ENCODE data around the gene ZGPAT. TPM values are rescaled to one million over a fixed set of nuclear protein-coding genes. Genes with fewer than 3 reads are reported as not detected.

ZGPAT gene
- total RNA-seq, 1 donor from 2014 or later, result 19.2 TPM

- Mint-ChIP-seq H3K4me1 (ENCODE audit: low read depth) (no peaks in the 10 kb centered on the region), H3K27ac (ENCODE audit: unreplicated experiment) (no peak overlapping the region), H3K4me3 (ENCODE audit: unreplicated experiment) (no peak overlapping the region), H3K36me3 (ENCODE audit: low read depth) (no peaks in the 10 kb centered on the region), H3K27me3 (ENCODE audit: low read depth) (no peaks in the 10 kb centered on the region), H3K9me3 (ENCODE audit: low read depth) (no peaks in the 10 kb centered on the region)
- TF ChIP-seq CTCF (IDR thresholded peaks at IDR 0.05), result no peak
- no peak for DNase-seq (ENCODE audit: low spot score)
These were observed 73.3 kb downstream of the ZGPAT start for GRCh38 chr20:63781181-63781580.

- Mint-ChIP-seq H3K4me3 (ENCODE audit: unreplicated experiment) (no peak overlapping the region), H3K36me3 (ENCODE audit: low read depth) (no peaks in the 10 kb centered on the region), H3K9me3 (ENCODE audit: low read depth) (no peaks in the 10 kb centered on the region), H3K27ac (ENCODE audit: unreplicated experiment) (no peak overlapping the region), H3K4me1 (ENCODE audit: low read depth) (no peaks in the 10 kb centered on the region), H3K27me3 (ENCODE audit: low read depth) (no peaks in the 10 kb centered on the region)
- no peak for DNase-seq (ENCODE audit: low spot score)
- TF ChIP-seq CTCF (IDR thresholded peaks at IDR 0.05), result no peak
These were observed 74.2 kb downstream of the ZGPAT start for GRCh38 chr20:63782051-63782471.

GRCh38 chr20:63782521-63782971 lies 74.7 kb downstream of the ZGPAT start:
- Mint-ChIP-seq H3K4me3 (ENCODE audit: unreplicated experiment) (no peak overlapping the region), H3K9me3 (ENCODE audit: low read depth) (no peaks in the 10 kb centered on the region), H3K27me3 (ENCODE audit: low read depth) (no peaks in the 10 kb centered on the region), H3K36me3 (ENCODE audit: low read depth) (no peaks in the 10 kb centered on the region), H3K4me1 (ENCODE audit: low read depth) (no peaks in the 10 kb centered on the region), H3K27ac (ENCODE audit: unreplicated experiment) (no peak overlapping the region)
- no peak for TF ChIP-seq CTCF (IDR thresholded peaks at IDR 0.05)
- DNase-seq (ENCODE audit: low spot score), result no peak

GRCh38 chr20:63783970-63784369 lies 76.1 kb downstream of the ZGPAT start:
- Mint-ChIP-seq H3K9me3 (ENCODE audit: low read depth) (no peaks in the 10 kb centered on the region), H3K36me3 (ENCODE audit: low read depth) (peaks cover 2% of the 10 kb centered on the region), H3K4me3 (ENCODE audit: unreplicated experiment) (no peak overlapping the region), H3K27me3 (ENCODE audit: low read depth) (no peaks in the 10 kb centered on the region), H3K4me1 (ENCODE audit: low read depth) (no peaks in the 10 kb centered on the region), H3K27ac (ENCODE audit: unreplicated experiment) (no peak overlapping the region)
- no peak for DNase-seq (ENCODE audit: low spot score)
- TF ChIP-seq CTCF (IDR thresholded peaks at IDR 0.05), result no peak

- H3K4me3 Mint-ChIP-seq (ENCODE audit: unreplicated experiment), result no peak overlapping the region
- TF ChIP-seq CTCF (IDR thresholded peaks at IDR 0.05), result no peak
- H3K36me3 Mint-ChIP-seq (ENCODE audit: low read depth), result peaks cover 2% of the 10 kb centered on the region
- H3K27me3 Mint-ChIP-seq (ENCODE audit: low read depth), result no peaks in the 10 kb centered on the region
- no peak for DNase-seq (ENCODE audit: low spot score)
- no peaks in the 10 kb centered on the region for H3K4me1 Mint-ChIP-seq (ENCODE audit: low read depth)
- no peaks in the 10 kb centered on the region for H3K9me3 Mint-ChIP-seq (ENCODE audit: low read depth)
- no peak overlapping the region for H3K27ac Mint-ChIP-seq (ENCODE audit: unreplicated experiment)
These were observed 77.9 kb downstream of the ZGPAT start for GRCh38 chr20:63785691-63786131.

Other genes with a start within 250 kb of the ZGPAT start
- not detected in 3 replicates for gene KCNQ2, start 235.4 kb upstream of the ZGPAT start, total RNA-seq
- 0.34 to 6.5 TPM (median 5.5 TPM) in 3 replicates for gene EEF1A2, start 209.0 kb upstream of the ZGPAT start, total RNA-seq
- 245 to 268 TPM (median 261 TPM) in 3 replicates for gene PPDPF, start 187.3 kb upstream of the ZGPAT start, total RNA-seq
- not detected in 3 replicates for gene PTK6, start 170.7 kb upstream of the ZGPAT start, total RNA-seq
- not detected in 3 replicates for gene SRMS, start 160.3 kb upstream of the ZGPAT start, total RNA-seq
- gene FNDC11, start 153.9 kb upstream of the ZGPAT start, total RNA-seq, result 0.25 to 0.38 TPM in 2 of 3 replicates, not detected in the other
- 13.6 to 18.1 TPM (median 14.9 TPM) in 3 replicates for gene HELZ2, start 133.8 kb upstream of the ZGPAT start, total RNA-seq
- gene GMEB2, start 80.9 kb upstream of the ZGPAT start, total RNA-seq, result 7.8 to 8.5 TPM (median 7.9 TPM) in 3 replicates
- 7.8 to 15.0 TPM (median 7.8 TPM) in 3 replicates for gene STMN3, start 54.6 kb upstream of the ZGPAT start, total RNA-seq
- 20.4 to 45.3 TPM (median 21.9 TPM) in 3 replicates for gene RTEL1, start 49.7 kb upstream of the ZGPAT start, total RNA-seq
- gene TNFRSF6B, start 11.4 kb upstream of the ZGPAT start, total RNA-seq, result 0.79 to 0.99 TPM in 2 of 3 replicates, not detected in the other
- gene ARFRP1, start 63 bp upstream of the ZGPAT start, total RNA-seq, result 37.8 to 47.4 TPM (median 39.8 TPM) in 3 replicates
- gene LIME1, start 28.6 kb downstream of the ZGPAT start, total RNA-seq, result 6.8 to 9.7 TPM (median 7.1 TPM) in 3 replicates
- gene SLC2A4RG, start 31.7 kb downstream of the ZGPAT start, total RNA-seq, result 90.7 to 105 TPM (median 101 TPM) in 3 replicates
- gene ZBTB46, start 123.2 kb downstream of the ZGPAT start, total RNA-seq, result 5.9 to 8.3 TPM (median 6.0 TPM) in 3 replicates
- gene ABHD16B, start 153.5 kb downstream of the ZGPAT start, total RNA-seq, result not detected in 3 replicates
- 102 to 141 TPM (median 138 TPM) in 3 replicates for gene TPD52L2, start 157.2 kb downstream of the ZGPAT start, total RNA-seq
- 44.2 to 46.6 TPM (median 45.1 TPM) in 3 replicates for gene DNAJC5, start 187.1 kb downstream of the ZGPAT start, total RNA-seq
- 24.3 to 27.5 TPM (median 27.2 TPM) in 3 replicates for gene UCKL1, start 248.4 kb downstream of the ZGPAT start, total RNA-seq

Measured in chondrocyte (in vitro differentiated cells).